GM20431 (cell line): Measurements from ENCODE around the gene RASSF3.
"Not testable (repeated sequence)": the region's sequence is repeated elsewhere in the genome, so short reads cannot be mapped to it uniquely, and the experiment has no call there.

Experiments used
- in situ Hi-C: fragments of 300-500 bp; cut with MseI, MboI; formaldehyde crosslinking; loops from one replicate; pipeline ENCODE4 v1.15.0; 2020; ENCODE audit warnings: low sequenced_read_pairs; ENCODE audit not compliant: unreplicated experiment

Gene RASSF3

DNA sequence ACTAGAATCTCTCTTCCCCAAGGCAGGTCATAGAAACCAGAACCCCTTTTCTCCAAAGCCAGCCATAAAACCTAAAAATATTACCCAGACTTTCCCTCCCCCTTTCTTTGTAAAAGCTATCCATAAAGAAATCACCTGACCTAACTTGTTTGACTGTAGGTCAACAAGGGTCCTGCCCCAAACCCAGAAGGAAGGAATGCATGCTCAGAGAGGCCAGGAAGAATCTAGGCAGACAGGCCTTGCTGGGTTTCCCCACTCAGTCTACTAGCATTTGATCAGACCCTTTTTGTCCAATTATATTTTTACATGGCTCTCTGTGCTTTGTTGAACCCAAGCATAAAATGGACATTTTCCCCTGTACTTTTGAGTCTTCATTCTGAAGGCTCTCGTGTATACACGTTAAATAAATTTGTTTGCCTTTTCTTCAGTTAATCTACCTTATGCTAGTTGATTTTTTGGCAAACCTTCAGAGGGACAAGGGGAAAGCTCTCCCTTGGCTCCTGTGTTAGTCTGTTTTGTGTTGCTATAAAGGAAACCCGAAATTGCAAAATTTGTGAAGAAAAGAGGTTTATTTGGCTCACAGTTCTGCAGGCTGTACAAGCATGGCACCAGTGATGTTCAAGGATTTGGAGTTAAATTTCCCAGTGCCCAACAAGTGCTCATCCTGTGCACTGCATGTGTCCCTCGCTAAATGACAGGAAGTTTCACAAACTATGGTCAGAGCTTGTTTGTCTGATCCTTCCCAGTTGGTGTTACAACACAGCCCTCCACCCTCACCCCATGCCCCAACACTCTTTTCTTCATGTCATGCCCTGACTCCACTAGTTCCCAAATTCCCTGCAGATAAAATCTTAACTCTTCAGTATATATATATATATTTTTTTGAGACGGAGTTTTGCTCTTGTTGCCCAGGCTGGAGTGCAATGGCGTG is 14.2 kb upstream of the RASSF3 start:
- in situ Hi-C loops = no loop called here

DNA sequence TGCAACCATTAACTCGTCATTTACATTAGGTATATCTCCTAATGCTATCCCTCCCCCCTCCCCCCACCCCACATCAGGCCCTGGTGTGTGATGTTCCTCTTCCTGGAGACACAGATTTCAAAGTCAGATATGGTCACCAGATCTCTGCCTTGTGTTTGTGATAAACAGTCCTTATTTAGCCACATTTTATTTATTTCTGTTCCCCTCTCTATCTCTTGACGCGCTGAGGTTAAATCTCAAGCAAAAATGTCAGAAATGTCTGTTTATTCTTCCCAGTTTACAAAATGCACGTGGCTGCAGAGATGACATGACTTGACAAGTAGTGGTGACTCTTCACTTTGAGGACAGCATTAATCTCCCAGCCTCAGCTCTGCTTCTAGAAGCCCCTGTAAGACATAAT is 11.5 kb upstream of the RASSF3 start:
- in situ Hi-C loops = no loop called here

DNA sequence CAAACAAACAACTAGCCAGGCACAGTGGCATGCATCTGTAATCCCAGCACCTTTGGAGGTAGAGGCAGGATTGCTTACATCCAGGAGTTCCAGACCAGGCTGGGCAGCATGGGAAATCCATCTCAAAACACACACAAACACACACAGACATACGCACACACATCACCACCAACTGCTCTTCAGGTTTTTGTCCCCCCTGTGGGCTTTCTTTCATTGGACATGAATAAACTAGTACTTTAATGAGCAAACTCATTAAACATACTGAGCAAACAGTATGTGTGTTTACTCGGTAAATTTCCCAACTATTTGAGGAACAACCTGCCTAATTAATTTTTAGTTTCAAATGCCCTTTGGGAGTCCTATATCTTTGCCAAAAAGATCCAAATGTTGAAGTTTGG is 10.1 kb upstream of the RASSF3 start:
- in situ Hi-C loops = loop anchor here (10.0 kb wide), 1 partner anchor 45 kb away; no protein-coding TSS in a partner anchor

- in situ Hi-C loops = loop anchor here (10.0 kb wide), 1 partner anchor 49 kb away; no protein-coding TSS in a partner anchor
Observed at GRCh38 chr12:64603183-64603841, 7.0 kb upstream of the RASSF3 start.

DNA sequence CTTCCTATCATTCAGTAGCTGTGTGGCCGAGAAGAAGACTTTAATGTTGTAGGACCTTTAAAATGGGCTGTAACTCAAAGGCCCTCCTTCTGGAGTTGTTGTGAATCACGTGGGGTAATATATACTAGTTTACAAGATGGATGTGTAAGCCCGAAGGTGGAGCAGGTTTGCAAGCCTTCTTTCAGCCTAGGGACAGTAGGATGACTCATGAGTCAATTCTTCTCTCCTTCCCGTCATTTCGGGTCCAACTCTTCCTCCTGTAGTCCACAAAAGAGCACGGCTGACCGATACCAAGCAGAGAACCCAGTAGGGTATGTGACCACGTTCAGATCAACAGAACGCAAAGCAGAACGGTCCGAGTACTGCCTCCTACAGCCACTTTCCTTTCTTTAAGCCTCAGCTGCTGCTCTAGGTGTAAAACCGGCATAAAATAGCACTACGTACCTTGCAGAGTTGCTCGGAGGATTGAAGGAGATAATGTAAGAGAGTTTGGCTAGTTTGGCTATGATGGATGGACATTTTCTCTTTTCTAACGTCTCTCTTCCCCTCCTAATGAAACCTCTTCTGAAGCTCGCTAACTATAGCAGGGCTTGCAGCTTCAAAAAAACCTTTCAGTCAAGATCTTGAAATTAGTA is 1.3 kb upstream of the RASSF3 start:
- in situ Hi-C loops = loop anchor here (10.0 kb wide), 1 partner anchor 54 kb away; no protein-coding TSS in a partner anchor

DNA sequence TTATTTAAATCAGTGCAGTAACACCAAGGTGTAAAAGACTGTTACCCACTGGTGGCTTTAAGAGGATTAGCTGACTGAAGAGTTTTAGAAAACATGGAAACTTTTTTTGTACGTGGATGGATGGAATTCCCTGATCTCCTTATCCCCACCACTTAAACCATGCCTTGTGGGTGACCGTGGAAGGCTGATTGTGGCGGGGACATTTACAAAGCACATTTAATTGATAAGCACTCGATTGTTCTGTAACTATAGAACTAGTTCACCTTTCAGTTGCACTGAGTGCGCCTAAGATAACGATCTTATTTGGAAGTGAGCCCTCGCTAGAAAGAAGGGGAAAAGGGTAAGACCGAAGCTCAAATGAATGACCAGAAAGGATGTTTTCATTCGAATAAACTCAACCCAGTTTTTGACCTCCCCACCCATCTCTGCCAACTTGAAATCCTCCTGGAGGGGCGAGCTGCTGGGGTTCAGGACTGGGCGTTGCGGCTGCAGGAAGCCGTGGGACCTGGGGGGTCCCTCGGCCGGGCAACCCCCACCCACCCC is 688 bp upstream of the RASSF3 start:
- in situ Hi-C loops = loop anchor here (10.0 kb wide), 1 partner anchor 55 kb away; no protein-coding TSS in a partner anchor

- in situ Hi-C loops = no loop called here
Observed at GRCh38 chr12:64610660-64611340, 505 bp downstream of the RASSF3 start.

DNA sequence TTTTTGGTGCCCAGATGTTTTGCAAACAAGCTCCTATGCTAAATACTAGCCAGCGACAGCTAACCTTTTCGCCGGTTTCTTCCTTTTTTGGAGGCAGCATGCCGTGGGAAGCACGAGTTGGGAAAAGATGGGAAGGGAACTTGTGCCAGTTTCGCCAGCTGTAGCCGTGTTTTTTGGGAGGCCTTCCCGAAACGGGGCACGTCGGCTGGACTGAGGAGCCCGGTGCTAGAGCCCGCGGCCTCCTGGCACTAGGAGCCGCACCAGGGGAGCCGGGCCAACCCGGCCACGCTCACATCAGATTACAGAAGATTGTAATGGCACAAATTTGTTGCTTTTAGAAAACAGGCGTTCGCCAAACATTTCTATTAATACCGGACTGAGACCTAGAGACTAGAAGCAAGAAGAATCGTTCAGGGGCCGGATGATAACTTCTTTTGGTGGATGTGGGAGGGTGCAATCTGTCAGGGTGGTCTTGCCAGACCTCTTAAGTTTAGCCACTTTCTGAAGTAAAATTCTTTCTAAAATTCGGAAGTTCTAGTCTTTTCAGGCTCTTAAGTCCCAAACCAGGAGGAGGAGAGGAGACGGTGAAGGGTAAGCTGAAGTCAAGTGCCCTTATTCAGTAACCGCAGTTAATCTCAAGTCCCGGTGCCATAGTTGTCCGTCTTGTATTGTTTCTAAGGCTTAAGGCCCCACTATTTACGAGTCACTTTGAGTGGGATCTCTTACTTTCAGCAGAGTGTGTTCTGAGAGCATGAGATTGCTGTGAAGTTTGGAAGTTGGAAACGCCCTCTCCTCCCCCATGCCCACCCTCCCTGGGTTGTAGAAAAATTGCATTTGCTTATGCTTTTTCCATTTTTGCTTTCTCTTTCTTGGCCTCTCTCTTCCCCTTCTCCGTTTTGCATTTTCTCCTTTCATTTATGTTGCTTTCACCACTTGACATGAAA is 1.3 kb downstream of the RASSF3 start:
- in situ Hi-C loops = no loop called here

DNA sequence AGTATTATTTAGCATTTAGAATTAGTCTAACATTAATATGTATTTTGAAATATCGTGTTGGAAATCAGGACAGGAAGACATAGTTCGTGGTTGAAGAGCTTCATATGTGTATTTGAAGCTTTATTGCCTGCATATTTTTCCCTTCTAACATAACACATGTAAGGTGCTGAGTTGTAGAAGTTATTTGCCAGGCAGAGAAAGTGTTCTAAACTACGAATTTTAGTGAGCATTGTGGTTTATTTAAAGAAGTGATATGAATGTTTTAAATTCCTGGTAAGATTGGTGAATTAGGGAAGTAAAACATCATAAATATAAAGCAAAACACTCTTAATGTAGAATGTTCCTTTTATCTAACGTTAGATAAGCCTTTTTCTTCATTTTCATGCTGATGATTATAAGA is 2.5 kb downstream of the RASSF3 start:
- in situ Hi-C loops = no loop called here

DNA sequence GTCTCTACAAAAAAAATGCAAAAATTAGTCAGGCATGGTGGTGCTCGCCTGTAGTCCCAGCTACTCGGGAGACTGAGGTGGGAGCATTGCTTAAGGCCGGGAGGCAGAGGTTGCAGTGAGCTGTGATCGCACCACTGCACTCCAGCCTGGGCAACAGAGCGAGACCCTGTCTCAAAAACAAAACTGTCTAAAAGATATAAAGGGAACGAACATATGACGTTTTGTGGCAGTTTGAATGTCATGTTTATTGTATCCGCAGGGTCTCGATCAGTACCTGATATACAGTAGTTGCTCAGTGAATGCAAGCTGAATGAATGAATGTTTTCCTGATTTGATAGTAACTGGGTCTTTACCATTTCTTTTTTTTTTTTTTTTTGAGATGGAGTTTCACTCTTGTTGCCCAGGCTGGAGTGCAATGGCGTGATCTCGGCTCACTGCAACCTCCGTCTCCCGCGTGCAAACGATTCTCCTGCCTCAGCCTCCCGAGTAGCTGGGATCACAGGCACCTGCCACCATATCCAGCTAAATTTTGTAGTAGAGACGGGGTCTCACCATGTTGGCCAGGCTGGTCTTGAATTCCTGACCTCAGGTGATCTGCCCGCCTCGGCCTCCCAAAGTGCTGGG is 3.6 kb downstream of the RASSF3 start:
- in situ Hi-C loops = not testable (repeated sequence)

- in situ Hi-C loops = no loop called here
Observed at GRCh38 chr12:64616201-64616600, 5.9 kb downstream of the RASSF3 start.

GRCh38 chr12:64618953-64619590 is 8.8 kb downstream of the RASSF3 start:
- in situ Hi-C loops = no loop called here

DNA sequence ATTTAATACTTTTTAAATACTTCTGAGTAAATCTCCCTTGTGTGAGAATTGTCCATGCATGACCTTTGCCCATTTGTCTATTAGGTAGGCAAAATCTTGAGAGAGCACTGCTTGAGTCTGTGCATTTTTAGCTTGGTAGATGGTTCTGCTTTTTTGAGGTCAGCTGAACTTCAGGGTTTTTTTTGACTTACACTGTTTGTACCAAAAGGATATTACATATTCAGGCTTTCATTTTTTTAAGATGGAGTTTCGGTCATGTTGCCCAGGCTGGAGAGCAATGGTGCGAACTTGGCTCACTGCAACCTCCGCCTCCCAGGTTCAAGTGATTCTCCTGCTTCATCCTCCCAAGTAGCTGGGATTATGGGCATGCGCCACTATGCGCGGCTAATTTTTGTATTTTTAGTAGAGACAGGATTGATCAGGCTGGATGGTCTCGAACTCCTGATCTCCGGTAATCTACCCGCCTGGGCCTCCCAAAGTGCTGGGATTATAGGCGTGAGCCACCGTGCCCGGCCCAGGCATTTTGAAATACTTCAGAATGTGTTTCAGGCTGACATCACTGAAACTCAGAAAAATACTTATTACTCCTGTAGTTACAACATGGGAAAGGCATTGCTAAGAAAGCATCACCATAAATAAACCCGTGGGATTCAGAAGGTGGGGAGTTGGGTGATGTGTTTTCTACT is 11.1 kb downstream of the RASSF3 start:
- in situ Hi-C loops = no loop called here

DNA sequence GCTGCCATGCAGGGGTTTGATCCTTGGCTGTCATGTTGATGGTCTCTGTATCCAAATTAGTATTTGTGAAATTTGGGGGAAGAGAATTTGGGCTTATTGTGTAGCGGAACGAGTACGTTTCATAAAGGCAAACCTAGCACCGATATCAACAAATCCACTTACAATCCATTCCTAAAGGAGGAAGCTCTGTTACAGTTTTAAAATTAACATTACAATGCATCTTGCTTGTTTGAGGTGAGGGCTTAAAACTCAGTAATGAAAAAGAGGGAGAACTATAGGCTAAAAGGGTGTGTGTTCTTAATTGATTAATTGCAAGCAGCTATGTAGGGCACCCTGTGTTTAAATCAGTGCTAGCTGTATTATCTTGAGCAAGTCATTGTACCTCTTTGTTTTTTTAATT is 13.7 kb downstream of the RASSF3 start:
- in situ Hi-C loops = no loop called here

DNA sequence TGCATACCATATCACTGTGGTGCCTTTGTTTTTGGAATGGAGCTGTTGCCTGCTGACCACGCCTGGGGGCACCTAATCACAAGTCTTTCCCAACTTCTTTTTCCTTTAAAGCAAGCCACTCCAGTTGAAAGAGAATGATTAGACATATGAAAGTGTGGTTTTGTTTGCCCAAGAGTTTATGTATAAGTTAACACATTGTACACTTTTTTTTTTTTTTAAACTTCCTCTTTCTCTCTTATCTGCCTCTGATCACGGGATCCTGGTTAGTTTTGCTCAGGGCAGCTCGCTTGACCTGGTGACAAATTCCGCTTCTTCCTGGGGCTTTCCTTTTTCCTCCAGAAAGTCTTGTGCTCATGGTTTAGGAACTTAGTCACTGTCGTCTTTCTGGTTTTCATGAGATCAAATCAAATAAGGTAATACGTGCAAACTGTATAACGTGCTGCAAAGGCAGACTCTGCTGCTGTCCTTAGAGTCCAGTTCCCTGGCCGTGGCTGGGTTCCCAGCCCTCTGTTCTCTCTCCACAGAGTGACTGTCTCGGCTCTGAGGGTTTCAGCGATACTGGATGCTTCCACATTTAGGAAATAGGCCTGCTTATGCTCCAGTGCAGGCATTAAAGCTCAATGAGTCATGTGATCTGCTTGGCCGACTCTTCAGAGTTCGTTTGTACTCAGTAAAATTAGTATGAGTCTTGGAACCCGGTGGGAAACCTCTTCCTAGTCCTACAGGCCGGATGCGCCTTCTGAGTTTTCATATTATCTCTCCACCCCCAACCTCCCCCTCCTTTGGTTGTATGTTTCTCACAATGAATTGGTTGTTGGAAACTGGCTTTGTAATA is 15.2 kb downstream of the RASSF3 start:
- in situ Hi-C loops = no loop called here

GRCh38 chr12:64626588-64626987 is 16.3 kb downstream of the RASSF3 start:
- in situ Hi-C loops = not testable (repeated sequence)

- in situ Hi-C loops = no loop called here
Observed at GRCh38 chr12:64627771-64628170, 17.5 kb downstream of the RASSF3 start.
